Femur (tissue), 1 donor: ENCODE measurements around the gene MYOCOS.

Experiments used
- DNase-seq: peaks from one replicate; pipeline ENCODE4 v3.0.0-alpha.2; 2017

Gene MYOCOS

GRCh38 chr1:171663854-171664575 lies 42.0 kb downstream of the MYOCOS start:
- DNase-seq, result no peak

GRCh38 chr1:171664976-171665375 lies 42.9 kb downstream of the MYOCOS start:
- DNase-seq, result no peak

GRCh38 chr1:171666114-171666769 lies 44.2 kb downstream of the MYOCOS start:
- no peak for DNase-seq

- DNase-seq, result no peak
Measured at GRCh38 chr1:171668372-171668771, 46.3 kb downstream of the MYOCOS start.

- DNase-seq, result no peak
Measured at GRCh38 chr1:171670739-171671138, 48.7 kb downstream of the MYOCOS start.

GRCh38 chr1:171674431-171675405 lies 52.7 kb downstream of the MYOCOS start:
- no peak for DNase-seq
